Osteocyte (in vitro differentiated cells): ENCODE measurements around the gene PLEKHA6. TPM values are rescaled to one million over a fixed set of nuclear protein-coding genes. Genes with fewer than 3 reads are reported as not detected.

Experiments used
- DNase-seq: peaks from one replicate; pipeline ENCODE4 v3.0.0; 2021; ENCODE audit warnings: mixed read lengths; ENCODE audit not compliant: unreplicated experiment; ENCODE audit errors: extremely low spot score
- H3K27ac Mint-ChIP-seq: one replicate; pipeline ENCODE4 v1.8.0; 2021; ENCODE audit warnings: mild to moderate bottlenecking, mixed read lengths; ENCODE audit not compliant: unreplicated experiment
- H3K27me3 Mint-ChIP-seq: one replicate; pipeline ENCODE4 v1.8.0; 2021; ENCODE audit warnings: mixed read lengths; ENCODE audit not compliant: unreplicated experiment
- H3K36me3 Mint-ChIP-seq: one replicate; pipeline ENCODE4 v1.8.0; 2021; ENCODE audit warnings: mixed read lengths; ENCODE audit not compliant: unreplicated experiment
- H3K4me1 Mint-ChIP-seq: one replicate; pipeline ENCODE4 v1.8.0; 2021; ENCODE audit warnings: mixed read lengths; ENCODE audit not compliant: unreplicated experiment
- H3K4me3 Mint-ChIP-seq: one replicate; pipeline ENCODE4 v1.8.0; 2021; ENCODE audit warnings: mild to moderate bottlenecking, moderate library complexity, mixed read lengths; ENCODE audit not compliant: unreplicated experiment
- H3K9me3 Mint-ChIP-seq: one replicate; pipeline ENCODE4 v1.8.0; 2021; ENCODE audit warnings: mixed read lengths; ENCODE audit not compliant: unreplicated experiment
- CTCF ChIP-seq: fragments of 200-600 bp; sonication (generic); IDR thresholded peaks from 2 replicates; pipeline ENCODE4 v1.5.0; 2021; ENCODE audit warnings: antibody characterized with exemption, mild to moderate bottlenecking, moderate library complexity
- total RNA-seq: library from RNA; stranded (reverse); gene quantifications from 2 replicates; pipeline ENCODE4 v1.2.1, GENCODE V29; 2021

Gene PLEKHA6
- total RNA-seq, 1 donor from 2014 or later: 0.24 TPM

- Mint-ChIP-seq H3K4me1 (no peaks in the 10 kb centered on the region), H3K27ac (no peak overlapping the region), H3K9me3 (peaks cover 13% of the 10 kb centered on the region), H3K4me3 (no peak overlapping the region), H3K36me3 (no peaks in the 10 kb centered on the region), H3K27me3 (peaks cover 14% of the 10 kb centered on the region)
- TF ChIP-seq CTCF: no peak
- DNase-seq: no peak
These were observed 187.2 kb downstream of the PLEKHA6 start for GRCh38 chr1:204172404-204173029.

GRCh38 chr1:204171751-204172178 lies 188.0 kb downstream of the PLEKHA6 start:
- DNase-seq: no peak
- Mint-ChIP-seq H3K27me3 (peaks cover 17% of the 10 kb centered on the region), H3K36me3 (no peaks in the 10 kb centered on the region), H3K27ac (no peak overlapping the region), H3K4me3 (no peak overlapping the region), H3K4me1 (no peaks in the 10 kb centered on the region), H3K9me3 (peaks cover 13% of the 10 kb centered on the region)
- no peak for TF ChIP-seq CTCF

GRCh38 chr1:204170494-204171155 lies 189.1 kb downstream of the PLEKHA6 start:
- no peak overlapping the region for H3K4me3 Mint-ChIP-seq
- TF ChIP-seq CTCF: no peak
- H3K36me3 Mint-ChIP-seq: no peaks in the 10 kb centered on the region
- DNase-seq: no peak
- H3K4me1 Mint-ChIP-seq: no peaks in the 10 kb centered on the region
- H3K9me3 Mint-ChIP-seq: peaks cover 13% of the 10 kb centered on the region
- peaks cover 24% of the 10 kb centered on the region for H3K27me3 Mint-ChIP-seq
- H3K27ac Mint-ChIP-seq: no peak overlapping the region

- DNase-seq: no peak
- no peaks in the 10 kb centered on the region for H3K36me3 Mint-ChIP-seq
- peaks cover 29% of the 10 kb centered on the region for H3K27me3 Mint-ChIP-seq
- H3K4me3 Mint-ChIP-seq: no peak overlapping the region
- no peaks in the 10 kb centered on the region for H3K4me1 Mint-ChIP-seq
- TF ChIP-seq CTCF: no peak
- peaks cover 13% of the 10 kb centered on the region for H3K9me3 Mint-ChIP-seq
- H3K27ac Mint-ChIP-seq: no peak overlapping the region
These were observed 189.9 kb downstream of the PLEKHA6 start for GRCh38 chr1:204169858-204170257.

Other genes starting within 250 kb of the PLEKHA6 start
- gene ETNK2, start 207.9 kb downstream of the PLEKHA6 start, total RNA-seq: 15.4 and 15.9 TPM in 2 replicates
- not detected in 2 replicates for gene REN, start 193.6 kb downstream of the PLEKHA6 start, total RNA-seq
- not detected in 2 replicates for gene KISS1, start 163.4 kb downstream of the PLEKHA6 start, total RNA-seq
- not detected in 2 replicates for gene GOLT1A, start 145.9 kb downstream of the PLEKHA6 start, total RNA-seq
- 46.1 and 47.4 TPM in 2 replicates for gene PPP1R15B, start 51.9 kb upstream of the PLEKHA6 start, total RNA-seq
- 14.9 and 17.5 TPM in 2 replicates for gene PIK3C2B, start 134.9 kb upstream of the PLEKHA6 start, total RNA-seq
- 70.8 and 77.3 TPM in 2 replicates for gene MDM4, start 156.5 kb upstream of the PLEKHA6 start, total RNA-seq